22Rv1 (cell line): ENCODE results near the gene TRPM3.

Source experiments
- CTCF ChIP-seq: fragments of 450-650 bp; IDR thresholded peaks from 2 replicates; pipeline ENCODE4 v1.5.1; 2017; ENCODE audit warnings: mild to moderate bottlenecking
- ZFX ChIP-seq: fragments of 450-650 bp; IDR thresholded peaks from 2 replicates; pipeline ENCODE4 v1.6.1; 2017; ENCODE audit warnings: antibody characterized with exemption, borderline replicate concordance

- TF ChIP-seq ZFX (no peak), CTCF (no peak)
Observed at GRCh38 chr9:70488098-70488792, 633.2 kb downstream of the TRPM3 start.
